Pancreas (tissue), 10 donors: ENCODE measurements around the gene DBP. TPM values are rescaled to one million over a fixed set of nuclear protein-coding genes. Genes with fewer than 3 reads are reported as not detected.

Experiments
- ATAC-seq, 4 donors: fragments of 200-7000 bp; cut with Tn5 transposase; one replicate each; pipeline versions ENCODE4 v1.8.0 to v1.9.1; 2020; ENCODE audit warnings: mild to moderate bottlenecking in 4 of 4, moderate library complexity in 4 of 4
- DNase-seq, 6 donors: peaks; one replicate each; pipeline ENCODE4 v3.0.0-alpha.2; 2020
- FAIRE-seq: peaks from 2 replicates; lab custom pipeline; 2012; peaks lifted over from hg19 to GRCh38; lab: Jason Lieb, UNC
- H3K27ac ChIP-seq, 4 donors: fragments of 200-600 bp; sonication (generic); 1 replicate in 3 of 4; 2 replicates in 1 of 4; pipeline versions ENCODE4 v1.5.0 to v1.8.0; 2020
- H3K27me3 ChIP-seq, 4 donors: fragments of 200-600 bp; one replicate each; pipeline ENCODE4 v1.8.0; 2021
- H3K36me3 ChIP-seq, 3 donors: fragments of 200-600 bp; sonication (generic) in 1 of 3; one replicate each; pipeline versions ENCODE4 v1.5.0 to v1.8.0; 2020 to 2021
- H3K4me1 ChIP-seq, 3 donors: fragments of 200-600 bp; one replicate each; pipeline ENCODE4 v1.8.0; 2021
- H3K4me3 ChIP-seq, 4 donors: fragments of 200-600 bp; sonication (generic) in 2 of 4; one replicate each; pipeline versions ENCODE4 v1.5.0 to v1.8.0; 2020 to 2021
- H3K9me3 ChIP-seq, 4 donors: fragments of 200-600 bp; one replicate each; pipeline ENCODE4 v1.8.0; 2021
- CTCF ChIP-seq, 4 donors: fragments of 200-600 bp; sonication (generic) in 3 of 4; IDR thresholded peaks; one replicate each; pipeline versions ENCODE4 v1.5.0 to v1.8.0; 2021; ENCODE audit warnings: antibody characterized with exemption in 4 of 4
- WGBS, 2 donors: extraction: QIAGEN DNeasy Blood & Tissue Kit; methylation state at CpG; one replicate each; pipeline ENCODE4 v1.1.7; 2013; 5-methylcytosine and 5-hydroxymethylcytosine counted together
- intact Hi-C, 3 donors: fragments of 100-400 bp; cut with DNase I; formaldehyde crosslinking; loops; one replicate each; pipeline versions ENCODE4 v1.11.1 to v1.14.2; 2022
- polyA plus RNA-seq, 2 donors: library from polyadenylated mRNA; stranded (reverse); fragments of 200-250 nt; gene quantifications; one replicate each; pipeline ENCODE4 v1.2.3, GENCODE V29; 2013
- total RNA-seq, 6 donors: library from RNA; stranded (reverse); fragmentation: NEBNext Ultra II Directional in 4 of 6; extraction: Animal tissue kit (Norgen Biotek cat#: 25700) in 4 of 6; gene quantifications; one replicate each; pipeline versions ENCODE4 v1.2.1 to v1.2.4, GENCODE V29; 2021 to 2023
- donor health status: healthy with polysubstance abuse.
- donor health status: DM: no; HTN: no; CAD: no; lungs with moderate emphysema.
- donor health status: DM: no; HTN: no; CAD: no.
- donor health status: control.
- donor health status: control.
- donor health status: Bipolar disorder and iron deficiency.
- donor health status: DM: yes; HTN: yes; CAD: no.
- donor health status: DM: no; HTN: no; CAD: no.
- donor health status: DM: no; HTN: no; CAD: no.
- donor health status: DM: yes; HTN: yes; CAD: no.

The DBP gene
- total and polyA plus RNA-seq, 8 donors = 3.3 to 11.4 (median 6.5) TPM

- WGBS, 2 donors = 46 to 50% methylated on average over 16 of the region's 16 CpGs
- Histone ChIP-seq H3K9me3 (no peaks in the 10 kb centered on the region), H3K4me1 (peaks cover 0 to 7% (median 0%) of the 10 kb centered on the region in 3 donors), H3K4me3 (no peak overlapping the region), H3K27ac (no peak overlapping the region), H3K36me3 (no peaks in the 10 kb centered on the region), H3K27me3 (no peaks in the 10 kb centered on the region)
- intact Hi-C loops = loop anchor here in 1 of 3 donors (10.0 kb wide), 1 partner anchor 178 kb away; the partner anchor contains the start of gene HSD17B14
- FAIRE-seq (no peak), DNase-seq (no peak), ATAC-seq (no peak)
- no peak for TF ChIP-seq CTCF (IDR thresholded peaks at IDR 0.05)
These were observed 19.8 kb upstream of the DBP start for GRCh38 chr19:48656840-48657474.

- no peak for TF ChIP-seq CTCF (IDR thresholded peaks at IDR 0.05)
- DNase-seq (no peak), FAIRE-seq (no peak), ATAC-seq (no peak)
- 46 to 55% methylated on average over 11 of the region's 11 CpGs for WGBS, 2 donors
- intact Hi-C loops = loop anchor here in 1 of 3 donors (10.0 kb wide), 1 partner anchor 180 kb away; the partner anchor contains the start of gene HSD17B14
- Histone ChIP-seq H3K36me3 (no peaks in the 10 kb centered on the region), H3K27me3 (no peaks in the 10 kb centered on the region), H3K9me3 (no peaks in the 10 kb centered on the region), H3K4me1 (no peaks in the 10 kb centered on the region), H3K27ac (no peak overlapping the region), H3K4me3 (no peak overlapping the region)
These were observed 17.3 kb upstream of the DBP start for GRCh38 chr19:48654299-48655059.

- no peak for FAIRE-seq
These were observed 14.5 kb upstream of the DBP start for GRCh38 chr19:48651683-48652048.

GRCh38 chr19:48650974-48651682 is 13.9 kb upstream of the DBP start:
- DNase-seq = no peak
- no peaks in the 10 kb centered on the region for H3K4me1 ChIP-seq
- TF ChIP-seq CTCF (IDR thresholded peaks at IDR 0.05) = no peak
- intact Hi-C loops = loop anchor here in 1 of 3 donors (10.0 kb wide), 1 partner anchor 184 kb away; the partner anchor contains the start of gene HSD17B14
- FAIRE-seq = no peak
- H3K36me3 ChIP-seq = no peaks in the 10 kb centered on the region
- H3K27ac ChIP-seq = no peak overlapping the region
- no peaks in the 10 kb centered on the region for H3K27me3 ChIP-seq
- no peak for ATAC-seq
- no peaks in the 10 kb centered on the region for H3K9me3 ChIP-seq
- WGBS, 2 donors = 86 to 89% methylated on average over 12 of the region's 12 CpGs
- no peak overlapping the region for H3K4me3 ChIP-seq

More at GRCh38 chr19:48651683-48652048, 14.5 kb upstream of the DBP start:
- Histone ChIP-seq H3K27ac (no peak overlapping the region), H3K4me3 (no peak overlapping the region), H3K9me3 (no peaks in the 10 kb centered on the region), H3K27me3 (no peaks in the 10 kb centered on the region), H3K36me3 (no peaks in the 10 kb centered on the region), H3K4me1 (no peaks in the 10 kb centered on the region)
- WGBS, 2 donors = 77 to 93% methylated on average over 5 of the region's 5 CpGs
- ATAC-seq (no peak), DNase-seq (no peak)
- no peak for TF ChIP-seq CTCF (IDR thresholded peaks at IDR 0.05)
- intact Hi-C loops = loop anchor here in 1 of 3 donors (10.0 kb wide), 1 partner anchor 183 kb away; the partner anchor contains the start of gene HSD17B14
